K562 (cell line): ENCODE measurements around the gene SOX21. TPM values are rescaled to one million over a fixed set of nuclear protein-coding genes. Genes with fewer than 3 reads are reported as not detected.

Source experiments
- ATAC-seq: fragments of 200-7000 bp; cut with Tn5 transposase; 3 replicates; pipeline ENCODE4 v1.9.1; 2020; ENCODE audit warnings: moderate library complexity
- BruUV-seq: library from RNA; stranded (reverse); fragments of 400-500 nt; replicated peaks from 2 replicates; lab custom pipeline; 2021; lab: Mats Ljungman, UMichigan
- CTCF ChIA-PET: fragments of 300-600 bp; formaldehyde crosslinking; extraction: SDS; loops from one replicate; lab custom pipeline; 2021; ENCODE audit warnings: low intra/inter-chr PET ratio; lab: Yijun Ruan, JAX
- POLR2A ChIA-PET: fragments of 300-600, 350-650 bp; sonication (Branson Sonifier 250); formaldehyde crosslinking; extraction: SDS; loops from one replicate; lab custom pipeline; 2021; ENCODE audit warnings: antibody characterized with exemption, inconsistent platforms; lab: Yijun Ruan, JAX
- DNase-seq, 4 experiments: peaks; one replicate each; pipeline versions ENCODE4 v3.0.0 to v3.0.0-alpha.2; 2011 to 2018; ENCODE audit warnings: low spot score in 3 of 4, mixed read lengths in 3 of 4; ENCODE audit errors: extremely low read depth in 1 of 4
- FAIRE-seq: peaks from 2 replicates; lab custom pipeline; 2011; peaks lifted over from hg19 to GRCh38; lab: Jason Lieb, UNC
- H2AFZ ChIP-seq: 2 replicates; pipeline ENCODE4 v1.6.0; 2011; ENCODE audit warnings: low read depth, low read length, control low read depth, inconsistent platforms
- H3K27ac ChIP-seq: fragments of 200-600 bp; 3 replicates; pipeline ENCODE4 v1.8.0; 2011; ENCODE audit warnings: low read depth, mild to moderate bottlenecking, control low read depth, inconsistent platforms, low read length, moderate library complexity, mixed read lengths; ENCODE audit errors: extremely low read depth
- H3K27me3 ChIP-seq, 2 experiments: fragments of 300-600 bp in 1 of 2; 2 replicates in 1 of 2; 3 replicates in 1 of 2; pipeline versions ENCODE4 v1.6.0 to v1.8.0; 2011; ENCODE audit warnings: inconsistent platforms in 2 of 2, low read length in 2 of 2, mild to moderate bottlenecking in 1 of 2, mixed read lengths in 1 of 2, moderate library complexity in 1 of 2; ENCODE audit not compliant: control insufficient read depth in 2 of 2, insufficient read depth in 2 of 2
- H3K36me3 ChIP-seq: fragments of 300-600 bp; 3 replicates; pipeline ENCODE4 v1.8.0; 2011; ENCODE audit warnings: mild to moderate bottlenecking, low read length, inconsistent platforms; ENCODE audit not compliant: control insufficient read depth, insufficient read depth
- H3K4me1 ChIP-seq, 2 experiments: fragments of 200-600 bp in 1 of 2; replicated peaks in 1 of 2; 2 replicates in 1 of 2; 3 replicates in 1 of 2; pipeline versions ENCODE4 v1.5.1 to v1.8.0; 2011; ENCODE audit warnings: inconsistent platforms in 2 of 2, low read length in 2 of 2, mild to moderate bottlenecking in 1 of 2, mixed read lengths in 1 of 2, moderate library complexity in 1 of 2; ENCODE audit not compliant: control insufficient read depth in 2 of 2, insufficient read depth in 2 of 2
- H3K4me2 ChIP-seq: 2 replicates; pipeline ENCODE4 v1.6.1; 2011; ENCODE audit warnings: low read length, control low read depth, inconsistent platforms, mixed read lengths; ENCODE audit not compliant: insufficient read depth
- H3K4me3 ChIP-seq: fragments of 200-600 bp; sonication (generic), shearing (Covaris generic); 2 replicates; pipeline ENCODE4 v1.5.1; 2016; ENCODE audit warnings: control low read depth, inconsistent platforms
- H3K79me2 ChIP-seq: fragments of 200-600 bp; 3 replicates; pipeline ENCODE4 v1.8.0; 2011; ENCODE audit warnings: low read length, inconsistent platforms; ENCODE audit not compliant: control insufficient read depth, insufficient read depth
- H3K9ac ChIP-seq, 2 experiments: 2 replicates each; pipeline versions ENCODE4 v1.6.0 to v1.6.1; 2011; ENCODE audit warnings: low read depth in 2 of 2, low read length in 2 of 2, control low read depth in 1 of 2, inconsistent platforms in 1 of 2, mild to moderate bottlenecking in 1 of 2, mixed read lengths in 1 of 2; ENCODE audit not compliant: insufficient read depth in 1 of 2
- H3K9me1 ChIP-seq: one replicate; pipeline ENCODE4 v1.6.0; 2011; ENCODE audit warnings: inconsistent platforms, mild to moderate bottlenecking, low read length, moderate library complexity; ENCODE audit not compliant: control insufficient read depth, insufficient read depth
- H3K9me3 ChIP-seq: replicated peaks from 2 replicates; pipeline ENCODE4 v1.5.1; 2011; ENCODE audit warnings: low read depth, low read length, inconsistent platforms; ENCODE audit not compliant: control insufficient read depth, insufficient read depth
- H4K20me1 ChIP-seq: replicated peaks from 2 replicates; pipeline ENCODE4 v1.6.1; 2011; ENCODE audit warnings: low read length, inconsistent platforms, mixed read lengths; ENCODE audit not compliant: control insufficient read depth, insufficient read depth
- DACH1 ChIP-seq: fragments of 450-650 bp; IDR thresholded peaks from 2 replicates; pipeline ENCODE4 v1.6.1; 2018; ENCODE audit not compliant: partially characterized antibody
- HOMEZ ChIP-seq: fragments of 250-450 bp; sonication (Bioruptor Pico); IDR thresholded peaks from 2 replicates; pipeline ENCODE4 v1.4.0; 2020; ENCODE audit warnings: mild to moderate bottlenecking, moderate library complexity
- KDM2B ChIP-seq: fragments of 250-450 bp; sonication (Bioruptor Pico); IDR thresholded peaks from 2 replicates; pipeline ENCODE4 v1.8.0; 2021; ENCODE audit warnings: mild to moderate bottlenecking, moderate library complexity
- SMARCC2 ChIP-seq: fragments of 450-650 bp; IDR thresholded peaks from 2 replicates; pipeline ENCODE4 v1.6.1; 2017; ENCODE audit warnings: antibody characterized with exemption, moderate library complexity, mild to moderate bottlenecking, low read depth
- SNRNP70 ChIP-seq: fragments of 200-400 bp; formaldehyde crosslinking; optimal IDR thresholded peaks from 2 replicates; pipeline ENCODE3; 2017; ENCODE audit warnings: low read depth, low read length
- ZNF57 ChIP-seq: fragments of 450-650 bp; formaldehyde crosslinking; IDR thresholded peaks from 2 replicates; pipeline ENCODE4 v1.4.0; 2020; ENCODE audit warnings: mild to moderate bottlenecking, moderate library complexity
- ZNF830 ChIP-seq: fragments of 250-450 bp; sonication (Bioruptor Pico); IDR thresholded peaks from 2 replicates; pipeline ENCODE4 v1.5.0; 2021; ENCODE audit warnings: mild to moderate bottlenecking
- ZSCAN29 ChIP-seq: fragments of 450-650 bp; IDR thresholded peaks from 2 replicates; pipeline ENCODE4 v1.6.1; 2017
- WGBS: fragments of 100-300 bp; shearing (Covaris generic); methylation state at CpG from one replicate; pipeline ENCODE4 v1.1.6; 2016; ENCODE audit warnings: low coverage, mixed read lengths; ENCODE audit not compliant: insufficient coverage; ENCODE audit errors: missing lambda C conversion rate; 5-methylcytosine and 5-hydroxymethylcytosine counted together
- in situ Hi-C: fragments of 300-500 bp; cut with MboI; formaldehyde crosslinking; loops from 4 replicates; pipeline ENCODE4 v1.15.0; 2018; ENCODE audit warnings: inconsistent platforms, mixed read lengths
- intact Hi-C: fragments of 100-400 bp; cut with micrococcal nuclease; formaldehyde crosslinking; loops from 2 replicates; pipeline ENCODE4 v1.14.2; 2022
- polyA plus RNA-seq, 8 experiments: library from polyadenylated mRNA; depleted of rRNA in 4 of 8; stranded (reverse) in 5 of 8; unstranded in 3 of 8; fragments of >200 nt; fragmentation: Nextera tagmentation in 2 of 8; fragmentation: Illumina TruSeq in 1 of 8; extraction: Ambion mirVana in 2 of 8; extraction: Trizol in 1 of 8; gene quantifications; 2 replicates each; pipeline versions ENCODE4 v1.2.1 to v1.2.3, GENCODE V29; 2011 to 2014; ENCODE audit warnings: inconsistent platforms in 1 of 8, missing spikeins in 1 of 8
- total RNA-seq, 7 experiments: library from RNA; depleted of rRNA in 6 of 7; stranded (reverse); fragments of >200 nt in 6 of 7; fragmentation: Illumina TruSeq in 2 of 7; extraction: Trizol in 2 of 7; gene quantifications; 2 replicates each; pipeline versions ENCODE4 v1.2.1 to v1.2.3, GENCODE V29; 2011 to 2021; ENCODE audit warnings: low replicate concordance in 1 of 7
- TF ChIP-seq, protein P1 (sequence below): fragments of 450-650 bp; IDR thresholded peaks from 2 replicates; pipeline ENCODE4 v1.6.1; 2016; ENCODE audit warnings: missing biosample characterization, missing genetic modification characterization

SOX21 gene
- total and polyA plus RNA-seq, 9 of the 15 experiments (the other 6 are each of a cell fraction or from before 2014, with no cell fraction given) = 0.07 TPM; not detected in 8

- Histone ChIP-seq H3K4me1 (peaks cover under 1 to 3% of the 10 kb centered on the region in 2 experiments; a peak in 3 of 5 replicates), H3K4me3 (no peak overlapping the region), H3K79me2 (no peaks in the 10 kb centered on the region), H3K9me3 (no peaks in the 10 kb centered on the region), H3K27ac (no peak overlapping the region), H3K9ac (no peak overlapping the region), H3K27me3 (no peaks in the 10 kb centered on the region), H3K9me1 (no peaks in the 10 kb centered on the region), H3K36me3 (no peaks in the 10 kb centered on the region), H4K20me1 (no peaks in the 10 kb centered on the region), H2AFZ (peak overlapping the region; percentile 58; the same call in 1 of the 2 replicates), H3K4me2 (no peak overlapping the region)
- TF ChIP-seq ZNF830 (CRISPR knock-in tag) = no peak
- ChIA-PET POLR2A (no interaction called here), CTCF (no interaction called here)
- BruUV-seq = no TSS peak
- WGBS = 63% methylated on average over 6 of the region's 6 CpGs
- FAIRE-seq = no peak
- intact Hi-C loops = no loop called here
- ATAC-seq = no peak; the same call in 2 of the 3 replicates
- DNase-seq = no peak
- in situ Hi-C loops = no loop called here
These were observed 32.7 kb downstream of the SOX21 start for GRCh38 chr13:94679614-94680013.

GRCh38 chr13:94678845-94679244, 33.5 kb downstream of the SOX21 start:
- Histone ChIP-seq H2AFZ (peak overlapping the region; percentile 58; the same call in 1 of the 2 replicates), H3K36me3 (no peaks in the 10 kb centered on the region), H3K27me3 (no peaks in the 10 kb centered on the region), H3K4me1 (peaks cover 4 to 6% of the 10 kb centered on the region in 2 experiments; a peak in 3 of 5 replicates), H3K27ac (no peak overlapping the region), H3K9me1 (no peaks in the 10 kb centered on the region), H3K4me2 (no peak overlapping the region), H3K4me3 (no peak overlapping the region), H3K9ac (no peak overlapping the region), H4K20me1 (no peaks in the 10 kb centered on the region), H3K79me2 (no peaks in the 10 kb centered on the region), H3K9me3 (no peaks in the 10 kb centered on the region)
- ATAC-seq = no peak
- intact Hi-C loops = no loop called here
- in situ Hi-C loops = no loop called here
- BruUV-seq = no TSS peak
- ChIA-PET CTCF (no interaction called here), POLR2A (no interaction called here)
- no peak for FAIRE-seq
- DNase-seq = no peak
- WGBS = 43% methylated on average over 2 of the region's 2 CpGs
- TF ChIP-seq SMARCC2 (no peak), DACH1 (no peak), KDM2B (no peak), ZNF57 (CRISPR knock-in tag) (no peak), ZSCAN29 (no peak), HOMEZ (CRISPR knock-in tag) (no peak), SNRNP70 (no peak)
- TF ChIP-seq, protein P1, sequence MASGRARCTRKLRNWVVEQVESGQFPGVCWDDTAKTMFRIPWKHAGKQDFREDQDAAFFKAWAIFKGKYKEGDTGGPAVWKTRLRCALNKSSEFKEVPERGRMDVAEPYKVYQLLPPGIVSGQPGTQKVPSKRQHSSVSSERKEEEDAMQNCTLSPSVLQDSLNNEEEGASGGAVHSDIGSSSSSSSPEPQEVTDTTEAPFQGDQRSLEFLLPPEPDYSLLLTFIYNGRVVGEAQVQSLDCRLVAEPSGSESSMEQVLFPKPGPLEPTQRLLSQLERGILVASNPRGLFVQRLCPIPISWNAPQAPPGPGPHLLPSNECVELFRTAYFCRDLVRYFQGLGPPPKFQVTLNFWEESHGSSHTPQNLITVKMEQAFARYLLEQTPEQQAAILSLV = no peak
